B cell (primary cell): Measurements from ENCODE around the gene ZNF324. TPM values are rescaled to one million over a fixed set of nuclear protein-coding genes. Genes with fewer than 3 reads are reported as not detected.

ENCODE experiments used
- ATAC-seq: fragments of 200-7000 bp; cut with Tn5 transposase; one replicate; pipeline ENCODE4 v1.10.0; 2021; ENCODE audit warnings: low read depth, mild to moderate bottlenecking, moderate number of reproducible peaks, moderate library complexity
- CTCF ChIA-PET: fragments of 350-600 bp; sonication (Branson Sonifier 250); formaldehyde crosslinking; loops from one replicate; lab custom pipeline; 2021; ENCODE audit warnings: antibody characterized with exemption, inconsistent platforms; lab: Charles Lee
- POLR2A ChIA-PET: fragments of 350-600 bp; sonication (Branson Sonifier 250); formaldehyde crosslinking; loops from one replicate; lab custom pipeline; 2021; ENCODE audit warnings: antibody characterized with exemption; lab: Charles Lee
- DNase-seq: peaks from one replicate; pipeline ENCODE4 v3.0.0; 2013
- H2AFZ ChIP-seq: 2 replicates; pipeline ENCODE4 v1.6.1; 2012; ENCODE audit warnings: mild to moderate bottlenecking, low read depth, low read length; ENCODE audit not compliant: insufficient read depth, poor library complexity, severe bottlenecking
- H3K27ac ChIP-seq, 2 donors: 1 replicate in 1 of 2; 2 replicates in 1 of 2; pipeline ENCODE4 v1.5.1; 2012 to 2013; ENCODE audit warnings: low read length in 2 of 2, mild to moderate bottlenecking in 2 of 2, moderate library complexity in 1 of 2
- H3K27me3 ChIP-seq, 4 experiments: fragments of 200-600 bp in 1 of 4; sonication (generic) in 1 of 4; replicated peaks in 1 of 4; 1 replicate in 2 of 4; 2 replicates in 2 of 4; pipeline versions ENCODE4 v1.6.1 to v1.7.0; 2013 to 2016; ENCODE audit warnings: low read length in 3 of 4, mild to moderate bottlenecking in 2 of 4, mixed read lengths in 1 of 4, moderate library complexity in 1 of 4; ENCODE audit not compliant: insufficient read depth in 4 of 4, control insufficient read depth in 3 of 4; ENCODE audit errors: control extremely low read depth in 1 of 4
- H3K36me3 ChIP-seq, 2 experiments: replicated peaks in 1 of 2; 1 replicate in 1 of 2; 2 replicates in 1 of 2; pipeline versions ENCODE4 v1.6.1 to v1.7.1; 2013; ENCODE audit warnings: low read length in 1 of 2; ENCODE audit not compliant: insufficient read depth in 2 of 2, control insufficient read depth in 1 of 2; ENCODE audit errors: control extremely low read depth in 1 of 2, extremely low read depth in 1 of 2
- H3K4me1 ChIP-seq, 2 donors: fragments of 200-600 bp in 1 of 2; sonication (generic) in 1 of 2; 1 replicate in 1 of 2; 2 replicates in 1 of 2; pipeline versions ENCODE4 v1.5.1 to v1.6.1; 2013 to 2017; ENCODE audit warnings: low read length in 2 of 2; ENCODE audit not compliant: control insufficient read depth in 2 of 2, insufficient read depth in 2 of 2
- H3K4me2 ChIP-seq: replicated peaks from 2 replicates; pipeline ENCODE3; 2012; ENCODE audit warnings: mild to moderate bottlenecking, low read depth, low read length; ENCODE audit not compliant: poor library complexity, severe bottlenecking
- H3K4me3 ChIP-seq, 5 experiments: fragments of 200-600 bp in 1 of 5; sonication (generic) in 1 of 5; 1 replicate in 3 of 5; 2 replicates in 2 of 5; pipeline versions ENCODE4 v1.5.1 to v1.7.0; 2011 to 2016; ENCODE audit warnings: low read length in 4 of 5, mild to moderate bottlenecking in 4 of 5, low read depth in 2 of 5, control low read depth in 1 of 5, moderate library complexity in 1 of 5; ENCODE audit not compliant: insufficient read depth in 1 of 5; ENCODE audit errors: control extremely low read depth in 1 of 5, extremely low read depth in 1 of 5
- H3K79me2 ChIP-seq: fragments of 200-600 bp; sonication (generic); one replicate; pipeline ENCODE4 v1.6.0; 2016; ENCODE audit warnings: low read length; ENCODE audit not compliant: control insufficient read depth, insufficient read depth
- H3K9ac ChIP-seq: fragments of 200-600 bp; sonication (generic); 2 replicates; pipeline ENCODE4 v1.6.1; 2017; ENCODE audit warnings: mild to moderate bottlenecking, low read length, moderate library complexity
- H3K9me3 ChIP-seq, 3 donors: one replicate each; pipeline versions ENCODE4 v1.6.1 to v1.7.1; 2013; ENCODE audit warnings: low read length in 2 of 3; ENCODE audit not compliant: control insufficient read depth in 2 of 3, insufficient read depth in 1 of 3; ENCODE audit errors: control extremely low read depth in 1 of 3
- H4K20me1 ChIP-seq: 2 replicates; pipeline ENCODE4 v1.6.0; 2012; ENCODE audit warnings: mild to moderate bottlenecking, low read length; ENCODE audit not compliant: insufficient read depth, control insufficient read depth, poor library complexity, severe bottlenecking
- H3K27ac Mint-ChIP-seq: one replicate; pipeline ENCODE4 v1.8.0; 2021; ENCODE audit warnings: mixed read lengths
- H3K27me3 Mint-ChIP-seq: one replicate; pipeline ENCODE4 v1.8.0; 2021; ENCODE audit warnings: mixed read lengths
- H3K4me1 Mint-ChIP-seq: one replicate; pipeline ENCODE4 v1.8.0; 2021; ENCODE audit warnings: mixed read lengths
- H3K4me3 Mint-ChIP-seq: one replicate; pipeline ENCODE4 v1.8.0; 2021; ENCODE audit warnings: mixed read lengths
- H3K9me3 Mint-ChIP-seq: one replicate; pipeline ENCODE4 v1.8.0; 2022; ENCODE audit warnings: mixed read lengths; ENCODE audit not compliant: insufficient read depth
- EZH2 ChIP-seq: IDR thresholded peaks from 2 replicates; pipeline ENCODE4 v1.6.1; 2012; ENCODE audit warnings: borderline replicate concordance, low read depth, mild to moderate bottlenecking, moderate library complexity, low read length; ENCODE audit not compliant: insufficient read depth, poor library complexity, severe bottlenecking
- WGBS: methylation state at CpG from one replicate; pipeline ENCODE4 v1.1.5; 2013; ENCODE audit warnings: missing lambda C conversion rate; ENCODE audit not compliant: insufficient coverage; 5-methylcytosine and 5-hydroxymethylcytosine counted together
- intact Hi-C: fragments of 100-400 bp; cut with micrococcal nuclease; formaldehyde crosslinking; loops from one replicate; pipeline ENCODE4 v1.10.0; 2022
- polyA plus RNA-seq: library from polyadenylated mRNA; depleted of rRNA; stranded (reverse); fragments of >200 nt; gene quantifications from 2 replicates; pipeline ENCODE4 v1.2.3, GENCODE V29; 2012
- total RNA-seq, 2 donors: library from RNA; stranded (reverse); fragments of 120-200 nt in 1 of 2; gene quantifications; 1 replicate in 1 of 2; 2 replicates in 1 of 2; pipeline versions ENCODE4 v1.2.3 to v1.2.4, GENCODE V29; 2013 to 2022
- TF ChIP-seq, protein P1 (sequence below): fragments of 200-600 bp; IDR thresholded peaks from one replicate; pipeline ENCODE4 v1.8.0; 2022; ENCODE audit warnings: antibody characterized with exemption, mild to moderate bottlenecking

ZNF324 gene
- total and polyA plus RNA-seq, 2 donors (not counting 1 experiment from before 2014, with no cell fraction given): 12.8 to 21.0 TPM

- ATAC-seq (no peak), DNase-seq (no peak)
- Mint-ChIP-seq H3K27me3 (no peaks in the 10 kb centered on the region), H3K4me1 (peaks cover 50% of the 10 kb centered on the region), H3K4me3 (peak overlapping the region; percentile 98), H3K9me3 (no peaks in the 10 kb centered on the region), H3K27ac (peak overlapping the region; percentile 99)
- H3K9me3 ChIP-seq: no peaks in the 10 kb centered on the region
- WGBS: 6% methylated on average over 15 of the region's 22 CpGs
- CTCF ChIA-PET: interaction anchor here (0.6 to 4.9 kb wide), 16 partner anchors 10 to 791 kb away, joined by 3 to 72 read pairs (median 6); partner anchors contain the start of genes CHMP2A, TRIM28, ZNF497 and ZNF584
- H3K9ac ChIP-seq: peak overlapping the region; percentile 81
- peak overlapping the region; percentile 76 to 96 for H3K27ac ChIP-seq
- H3K27me3 ChIP-seq: no peaks in the 10 kb centered on the region
- POLR2A ChIA-PET: interaction anchor here (1.2 to 3.3 kb wide), 10 partner anchors 19 to 192 kb away, joined by 3 to 30 read pairs (median 6); partner anchors contain the start of genes TRIM28, ZNF132, ZNF324B and ZNF497
- TF ChIP-seq, protein P1, sequence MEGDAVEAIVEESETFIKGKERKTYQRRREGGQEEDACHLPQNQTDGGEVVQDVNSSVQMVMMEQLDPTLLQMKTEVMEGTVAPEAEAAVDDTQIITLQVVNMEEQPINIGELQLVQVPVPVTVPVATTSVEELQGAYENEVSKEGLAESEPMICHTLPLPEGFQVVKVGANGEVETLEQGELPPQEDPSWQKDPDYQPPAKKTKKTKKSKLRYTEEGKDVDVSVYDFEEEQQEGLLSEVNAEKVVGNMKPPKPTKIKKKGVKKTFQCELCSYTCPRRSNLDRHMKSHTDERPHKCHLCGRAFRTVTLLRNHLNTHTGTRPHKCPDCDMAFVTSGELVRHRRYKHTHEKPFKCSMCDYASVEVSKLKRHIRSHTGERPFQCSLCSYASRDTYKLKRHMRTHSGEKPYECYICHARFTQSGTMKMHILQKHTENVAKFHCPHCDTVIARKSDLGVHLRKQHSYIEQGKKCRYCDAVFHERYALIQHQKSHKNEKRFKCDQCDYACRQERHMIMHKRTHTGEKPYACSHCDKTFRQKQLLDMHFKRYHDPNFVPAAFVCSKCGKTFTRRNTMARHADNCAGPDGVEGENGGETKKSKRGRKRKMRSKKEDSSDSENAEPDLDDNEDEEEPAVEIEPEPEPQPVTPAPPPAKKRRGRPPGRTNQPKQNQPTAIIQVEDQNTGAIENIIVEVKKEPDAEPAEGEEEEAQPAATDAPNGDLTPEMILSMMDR: no peak
- TF ChIP-seq EZH2: no peak
- intact Hi-C loops: loop anchor here (1.0 to 2.0 kb wide), 5 partner anchors 19 to 191 kb away; partner anchors contain the start of genes CHMP2A, ZNF132 and ZNF837
- peaks cover 25 to 39% of the 10 kb centered on the region in 2 donors for H3K4me1 ChIP-seq
- H2AFZ ChIP-seq: peak overlapping the region; percentile 79
- H3K4me2 ChIP-seq: peak overlapping the region; percentile 93
- H3K79me2 ChIP-seq: peaks cover 47% of the 10 kb centered on the region
- peak overlapping the region; percentile 32 to 78 (median 71) for H3K4me3 ChIP-seq
- peaks cover 48% of the 10 kb centered on the region for H4K20me1 ChIP-seq
- peaks cover 0 to 12% of the 10 kb centered on the region in 2 experiments for H3K36me3 ChIP-seq
These were observed 51.6 kb downstream of the ZNF324 start for GRCh38 chr19:58518256-58519086.
